PC-9 (cell line): ENCODE measurements around the gene CLDN6.

ENCODE experiments used
- CTCF ChIP-seq: fragments of 200-600 bp; sonication (generic); conservative IDR thresholded peaks from 2 replicates; pipeline ENCODE4 v1.6.1; 2017; ENCODE audit warnings: mixed run types, antibody characterized with exemption, mild to moderate bottlenecking, moderate library complexity
- EZH2 ChIP-seq: fragments of 200-600 bp; sonication (generic); IDR thresholded peaks from 2 replicates; pipeline ENCODE4 v1.8.0; 2017; ENCODE audit warnings: antibody characterized with exemption, low read depth

- TF ChIP-seq CTCF (no peak), EZH2 (no peak)
Measured at GRCh38 chr16:3010510-3010909, 7.5 kb downstream of the CLDN6 start.
